Neural progenitor cell (in vitro differentiated cells): Measurements from ENCODE around the gene SERPINB6. TPM values are rescaled to one million over a fixed set of nuclear protein-coding genes. Genes with fewer than 3 reads are reported as not detected.
"Not testable (repeated sequence)": the region's sequence is repeated elsewhere in the genome, so short reads cannot be mapped to it uniquely, and the experiment has no call there.

ENCODE experiments used
- DNase-seq: peaks from one replicate; pipeline ENCODE4 v3.0.0-alpha.2; 2016; ENCODE audit warnings: low spot score
- H2AFZ ChIP-seq: fragments of 200-600 bp; sonication (generic); replicated peaks from 2 replicates; pipeline ENCODE4 v1.6.1; 2016; ENCODE audit warnings: antibody characterized with exemption
- H3F3A ChIP-seq: fragments of 200-600 bp; sonication (generic); 2 replicates; pipeline ENCODE4 v1.6.1; 2016; ENCODE audit warnings: antibody characterized with exemption, low read depth
- H3K27ac ChIP-seq: fragments of 200-600 bp; sonication (generic); 2 replicates; pipeline ENCODE4 v1.5.1; 2016; ENCODE audit warnings: mild to moderate bottlenecking
- H3K27me3 ChIP-seq: fragments of 200-600 bp; sonication (generic); 2 replicates; pipeline ENCODE4 v1.6.1; 2016; ENCODE audit warnings: mild to moderate bottlenecking, moderate library complexity
- H3K36me3 ChIP-seq: fragments of 200-600 bp; sonication (generic); 2 replicates; pipeline ENCODE4 v1.5.1; 2016
- H3K4me1 ChIP-seq: fragments of 200-600 bp; sonication (generic); 2 replicates; pipeline ENCODE4 v1.6.1; 2016; ENCODE audit warnings: mixed run types
- H3K4me2 ChIP-seq: fragments of 200-600 bp; sonication (generic); 2 replicates; pipeline ENCODE4 v1.6.1; 2016
- H3K4me3 ChIP-seq: fragments of 200-600 bp; sonication (generic); 2 replicates; pipeline ENCODE4 v1.5.1; 2016
- H3K79me2 ChIP-seq: fragments of 200-600 bp; sonication (generic); 2 replicates; pipeline ENCODE4 v1.6.1; 2016; ENCODE audit warnings: low read depth
- H3K9ac ChIP-seq: fragments of 200-600 bp; sonication (generic); 2 replicates; pipeline ENCODE4 v1.6.1; 2016
- H3K9me3 ChIP-seq: fragments of 200-600 bp; sonication (generic); 2 replicates; pipeline ENCODE4 v1.5.1; 2016; ENCODE audit warnings: low read depth
- H4K20me1 ChIP-seq: fragments of 200-600 bp; sonication (generic); 2 replicates; pipeline ENCODE4 v1.6.1; 2016; ENCODE audit warnings: low read depth
- H3K27ac Mint-ChIP-seq: 3 replicates; pipeline ENCODE4 v1.8.0; 2021; ENCODE audit warnings: mixed read lengths
- H3K27me3 Mint-ChIP-seq: 2 replicates; pipeline ENCODE4 v1.8.0; 2022; ENCODE audit warnings: low read depth, mild to moderate bottlenecking, inconsistent platforms, moderate library complexity, mixed read lengths; ENCODE audit not compliant: insufficient read depth
- H3K36me3 Mint-ChIP-seq: 3 replicates; pipeline ENCODE4 v1.8.0; 2021; ENCODE audit warnings: mixed read lengths
- H3K4me1 Mint-ChIP-seq: 3 replicates; pipeline ENCODE4 v1.8.0; 2021; ENCODE audit warnings: mixed read lengths
- H3K4me3 Mint-ChIP-seq: 3 replicates; pipeline ENCODE4 v1.8.0; 2021; ENCODE audit warnings: mild to moderate bottlenecking, moderate library complexity, mixed read lengths
- H3K9me3 Mint-ChIP-seq: 3 replicates; pipeline ENCODE4 v1.8.0; 2020; ENCODE audit warnings: mixed read lengths
- CTCF ChIP-seq: fragments of 200-600 bp; sonication (generic); IDR thresholded peaks from 2 replicates; pipeline ENCODE4 v1.5.1; 2017; ENCODE audit warnings: antibody characterized with exemption, mild to moderate bottlenecking
- EZH2 ChIP-seq: fragments of 200-600 bp; sonication (generic); IDR thresholded peaks from 2 replicates; pipeline ENCODE4 v1.6.1; 2017; ENCODE audit warnings: antibody characterized with exemption, mild to moderate bottlenecking, moderate library complexity
- EZH2phosphoT487 ChIP-seq: fragments of 200-600 bp; sonication (generic); IDR thresholded peaks from 2 replicates; pipeline ENCODE4 v1.6.1; 2017; ENCODE audit warnings: antibody characterized with exemption
- total RNA-seq: library from RNA; depleted of rRNA; stranded (reverse); fragments of >200 nt; gene quantifications from 2 replicates; pipeline ENCODE4 v1.2.3, GENCODE V29; 2015; ENCODE audit warnings: low replicate concordance

Gene SERPINB6
- total RNA-seq, 1 donor from 2014 or later, result 13.3 TPM

GRCh38 chr6:2913621-2914317 lies 57.6 kb downstream of the SERPINB6 start:
- peaks cover 44% of the 10 kb centered on the region for H3K4me1 Mint-ChIP-seq
- no peak overlapping the region for H3K27ac ChIP-seq
- H4K20me1 ChIP-seq, result no peaks in the 10 kb centered on the region
- no peak overlapping the region for H3K9ac ChIP-seq
- no peaks in the 10 kb centered on the region for H3K36me3 Mint-ChIP-seq
- no peaks in the 10 kb centered on the region for H3K79me2 ChIP-seq
- H3K4me3 ChIP-seq, result no peak overlapping the region
- H3K4me2 ChIP-seq, result no peak overlapping the region
- no peak overlapping the region for H2AFZ ChIP-seq
- peaks cover 17% of the 10 kb centered on the region for H3K4me1 ChIP-seq
- H3K27me3 Mint-ChIP-seq, result peaks cover 21% of the 10 kb centered on the region
- H3F3A ChIP-seq, result peaks cover 9% of the 10 kb centered on the region
- no peak for DNase-seq
- TF ChIP-seq CTCF (no peak), EZH2phosphoT487 (no peak), EZH2 (no peak)
- no peaks in the 10 kb centered on the region for H3K36me3 ChIP-seq
- H3K9me3 Mint-ChIP-seq, result peaks cover 7% of the 10 kb centered on the region
- H3K4me3 Mint-ChIP-seq, result no peak overlapping the region
- peak overlapping the region; percentile 91 for H3K27ac Mint-ChIP-seq
- H3K9me3 ChIP-seq, result no peaks in the 10 kb centered on the region
- H3K27me3 ChIP-seq, result peaks cover 15% of the 10 kb centered on the region

GRCh38 chr6:2911171-2911570 lies 60.2 kb downstream of the SERPINB6 start:
- Histone ChIP-seq H2AFZ (no peak overlapping the region), H3K79me2 (no peaks in the 10 kb centered on the region), H3K9ac (no peak overlapping the region), H3K9me3 (no peaks in the 10 kb centered on the region), H4K20me1 (peaks cover 5% of the 10 kb centered on the region), H3F3A (peaks cover 18% of the 10 kb centered on the region), H3K4me1 (peaks cover 16% of the 10 kb centered on the region), H3K27me3 (peaks cover 32% of the 10 kb centered on the region), H3K36me3 (no peaks in the 10 kb centered on the region), H3K4me3 (no peak overlapping the region), H3K27ac (no peak overlapping the region), H3K4me2 (no peak overlapping the region)
- Mint-ChIP-seq H3K27me3 (peaks cover 35% of the 10 kb centered on the region), H3K4me3 (no peak overlapping the region), H3K36me3 (peaks cover 7% of the 10 kb centered on the region), H3K27ac (no peak overlapping the region), H3K9me3 (peaks cover 8% of the 10 kb centered on the region), H3K4me1 (peaks cover 56% of the 10 kb centered on the region)
- TF ChIP-seq EZH2phosphoT487, result no peak
- TF ChIP-seq CTCF, result no peak
- TF ChIP-seq EZH2, result no peak
- DNase-seq, result no peak

DNA sequence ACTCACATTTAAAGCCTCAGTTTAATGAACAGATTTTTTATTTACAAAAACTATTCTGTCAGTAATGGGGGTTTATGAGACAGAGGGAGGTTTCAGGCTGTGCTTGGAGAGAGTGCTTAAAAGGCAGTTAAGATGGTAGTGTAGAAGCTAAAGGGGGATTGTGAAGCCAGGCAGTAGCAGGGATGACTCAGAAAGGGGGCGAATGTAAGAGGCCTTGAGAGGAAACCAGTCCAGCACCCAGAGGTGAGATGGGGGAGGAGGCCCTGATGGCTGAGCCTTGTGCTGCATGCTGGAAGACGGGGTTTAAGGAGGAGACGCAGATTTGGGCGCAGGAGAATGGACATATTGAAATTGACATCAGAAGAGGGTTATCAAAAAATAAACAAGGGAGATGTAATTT lies 61.6 kb downstream of the SERPINB6 start:
- Histone ChIP-seq H3K36me3 (no peaks in the 10 kb centered on the region), H3K9me3 (no peaks in the 10 kb centered on the region), H3K4me3 (no peak overlapping the region), H3F3A (peaks cover 18% of the 10 kb centered on the region), H3K4me2 (peak overlapping the region; percentile 58), H3K9ac (no peak overlapping the region), H3K79me2 (no peaks in the 10 kb centered on the region), H2AFZ (no peak overlapping the region), H3K27me3 (peaks cover 45% of the 10 kb centered on the region), H4K20me1 (peaks cover 5% of the 10 kb centered on the region), H3K4me1 (peaks cover 15% of the 10 kb centered on the region), H3K27ac (no peak overlapping the region)
- Mint-ChIP-seq H3K4me1 (peaks cover 59% of the 10 kb centered on the region), H3K27me3 (peaks cover 36% of the 10 kb centered on the region), H3K27ac (no peak overlapping the region), H3K9me3 (peaks cover 8% of the 10 kb centered on the region), H3K36me3 (peaks cover 7% of the 10 kb centered on the region), H3K4me3 (no peak overlapping the region)
- TF ChIP-seq EZH2phosphoT487 (no peak), CTCF (no peak), EZH2 (no peak)
- no peak for DNase-seq

- Histone ChIP-seq H3K4me3 (peak overlapping the region; percentile 13), H3K4me2 (peak overlapping the region; percentile 58), H3K27me3 (peaks cover 51% of the 10 kb centered on the region), H3K4me1 (peaks cover 15% of the 10 kb centered on the region), H3F3A (peaks cover 22% of the 10 kb centered on the region)
- not testable (repeated sequence) for H4K20me1 ChIP-seq, H3K9me3 Mint-ChIP-seq, H3K36me3 ChIP-seq, DNase-seq, H3K9me3 ChIP-seq, H3K27ac ChIP-seq, H2AFZ ChIP-seq, H3K9ac ChIP-seq, H3K36me3 Mint-ChIP-seq, H3K79me2 ChIP-seq
- H3K4me1 Mint-ChIP-seq, result peaks cover 63% of the 10 kb centered on the region
- H3K4me3 Mint-ChIP-seq, result peak overlapping the region; percentile 6
- H3K27me3 Mint-ChIP-seq, result peaks cover 36% of the 10 kb centered on the region
- H3K27ac Mint-ChIP-seq, result peak overlapping the region; percentile 64
Measured at GRCh38 chr6:2909051-2909606, 62.2 kb downstream of the SERPINB6 start.

DNA sequence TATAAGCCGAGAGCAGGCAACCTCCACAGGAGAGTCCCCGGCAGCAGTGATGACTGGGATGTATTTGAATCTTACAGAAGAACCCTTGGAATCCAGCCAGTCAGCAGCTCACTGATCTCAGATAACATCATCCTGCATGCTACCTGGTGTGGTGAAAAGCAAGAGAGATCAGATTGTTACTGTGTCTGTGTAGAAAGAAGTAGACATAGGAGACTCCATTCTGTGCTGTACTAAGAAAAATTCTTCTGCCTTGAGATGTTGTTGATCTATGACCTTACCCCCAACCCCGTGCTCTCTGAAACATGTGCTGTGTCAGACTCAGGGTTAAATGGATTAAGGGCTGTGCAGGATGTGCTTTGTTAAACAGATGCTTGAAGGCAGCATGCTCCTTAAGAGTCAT lies 62.9 kb downstream of the SERPINB6 start:
- peaks cover 32% of the 10 kb centered on the region for H3K27me3 Mint-ChIP-seq
- not testable (repeated sequence) for H3K79me2 ChIP-seq, H4K20me1 ChIP-seq, H3K36me3 Mint-ChIP-seq, H3K9me3 ChIP-seq, H3K27ac ChIP-seq, H3K36me3 ChIP-seq, DNase-seq, H3K4me3 ChIP-seq, H2AFZ ChIP-seq, H3K9me3 Mint-ChIP-seq, H3K9ac ChIP-seq
- Histone ChIP-seq H3K4me2 (peak overlapping the region; percentile 58), H3K27me3 (peaks cover 57% of the 10 kb centered on the region), H3K4me1 (peaks cover 15% of the 10 kb centered on the region), H3F3A (peaks cover 22% of the 10 kb centered on the region)
- H3K4me3 Mint-ChIP-seq, result peak overlapping the region; percentile 72
- peak overlapping the region; percentile 64 for H3K27ac Mint-ChIP-seq
- H3K4me1 Mint-ChIP-seq, result peaks cover 61% of the 10 kb centered on the region
